MM.1S (cell line): ENCODE measurements around the gene FAM120A.

Experiments
- DNase-seq: peaks from one replicate; pipeline ENCODE4 v3.0.0-alpha.2; 2015
- H2AFZ ChIP-seq: fragments of 300-600 bp; sonication (generic); 2 replicates; pipeline ENCODE4 v1.6.0; 2016; ENCODE audit warnings: antibody characterized with exemption, low read length
- H3F3A ChIP-seq: fragments of 300-600 bp; sonication (generic); 2 replicates; pipeline ENCODE4 v1.6.1; 2016; ENCODE audit warnings: mild to moderate bottlenecking, antibody characterized with exemption, low read length, moderate library complexity, mixed read lengths; ENCODE audit not compliant: insufficient read depth
- H3K27ac ChIP-seq: fragments of 300-600 bp; sonication (generic); 2 replicates; pipeline ENCODE4 v1.5.1; 2016; ENCODE audit warnings: mild to moderate bottlenecking, low read length
- H3K27me3 ChIP-seq: fragments of 300-600 bp; sonication (generic); replicated peaks from 2 replicates; pipeline ENCODE4 v1.6.0; 2016; ENCODE audit warnings: low read length; ENCODE audit not compliant: insufficient read depth
- H3K36me3 ChIP-seq: fragments of 300-600 bp; sonication (generic); replicated peaks from 2 replicates; pipeline ENCODE4 v1.6.1; 2016; ENCODE audit warnings: mild to moderate bottlenecking, low read length, mixed read lengths; ENCODE audit not compliant: insufficient read depth
- H3K4me1 ChIP-seq: fragments of 300-600 bp; sonication (generic); 2 replicates; pipeline ENCODE4 v1.6.1; 2016; ENCODE audit warnings: low read length, mixed read lengths
- H3K4me2 ChIP-seq: fragments of 300-600 bp; sonication (generic); 2 replicates; pipeline ENCODE4 v1.6.0; 2016; ENCODE audit warnings: low read depth, low read length
- H3K4me3 ChIP-seq: fragments of 300-600 bp; sonication (generic); 2 replicates; pipeline ENCODE4 v1.5.1; 2016; ENCODE audit warnings: low read length, mixed read lengths
- H3K79me2 ChIP-seq: fragments of 300-600 bp; sonication (generic); 2 replicates; pipeline ENCODE4 v1.6.1; 2016; ENCODE audit warnings: mixed run types, low read length, mixed read lengths
- H3K9ac ChIP-seq: fragments of 300-600 bp; sonication (generic); 2 replicates; pipeline ENCODE4 v1.6.1; 2016; ENCODE audit warnings: low read length, mixed read lengths
- H3K9me2 ChIP-seq: fragments of 300-600 bp; sonication (generic); replicated peaks from 2 replicates; pipeline ENCODE4 v1.6.1; 2016; ENCODE audit warnings: mild to moderate bottlenecking, low read length, mixed read lengths; ENCODE audit not compliant: insufficient read depth
- H3K9me3 ChIP-seq: fragments of 300-600 bp; sonication (generic); replicated peaks from 2 replicates; pipeline ENCODE4 v1.6.1; 2016; ENCODE audit warnings: mild to moderate bottlenecking, low read length, mixed read lengths; ENCODE audit not compliant: insufficient read depth
- H4K20me1 ChIP-seq: fragments of 300-600 bp; sonication (generic); 2 replicates; pipeline ENCODE4 v1.6.1; 2016; ENCODE audit warnings: mild to moderate bottlenecking, low read length, moderate library complexity, mixed read lengths; ENCODE audit not compliant: insufficient read depth
- CTCF ChIP-seq: fragments of 300-600 bp; sonication (generic); IDR thresholded peaks from 2 replicates; pipeline ENCODE4 v1.5.1; 2016; ENCODE audit warnings: antibody characterized with exemption, low read length, mixed read lengths
- EZH2 ChIP-seq: fragments of 300-600 bp; sonication (generic); optimal IDR thresholded peaks from 2 replicates; pipeline ENCODE3; 2017; ENCODE audit warnings: low read depth, mild to moderate bottlenecking, antibody characterized with exemption, low read length, mixed read lengths
- EZH2phosphoT487 ChIP-seq: fragments of 300-600 bp; sonication (generic); IDR thresholded peaks from 2 replicates; pipeline ENCODE4 v1.6.1; 2018; ENCODE audit warnings: antibody characterized with exemption, low read length

The FAM120A gene

GRCh38 chr9:93461414-93461743, 9.9 kb downstream of the FAM120A start:
- H3K4me3 ChIP-seq = no peak overlapping the region
- no peaks in the 10 kb centered on the region for H3K36me3 ChIP-seq
- peaks cover 29% of the 10 kb centered on the region for H3K4me1 ChIP-seq
- no peaks in the 10 kb centered on the region for H3F3A ChIP-seq
- DNase-seq = no peak
- H3K9ac ChIP-seq = no peak overlapping the region
- TF ChIP-seq CTCF = no peak
- no peak for TF ChIP-seq EZH2phosphoT487
- TF ChIP-seq EZH2 = no peak
- H3K27me3 ChIP-seq = no peaks in the 10 kb centered on the region
- H3K79me2 ChIP-seq = peaks cover 100% of the 10 kb centered on the region
- H2AFZ ChIP-seq = no peak overlapping the region
- H4K20me1 ChIP-seq = peaks cover 39% of the 10 kb centered on the region
- no peak overlapping the region for H3K4me2 ChIP-seq
- H3K9me2 ChIP-seq = no peaks in the 10 kb centered on the region
- H3K9me3 ChIP-seq = no peaks in the 10 kb centered on the region
- no peak overlapping the region for H3K27ac ChIP-seq

DNA sequence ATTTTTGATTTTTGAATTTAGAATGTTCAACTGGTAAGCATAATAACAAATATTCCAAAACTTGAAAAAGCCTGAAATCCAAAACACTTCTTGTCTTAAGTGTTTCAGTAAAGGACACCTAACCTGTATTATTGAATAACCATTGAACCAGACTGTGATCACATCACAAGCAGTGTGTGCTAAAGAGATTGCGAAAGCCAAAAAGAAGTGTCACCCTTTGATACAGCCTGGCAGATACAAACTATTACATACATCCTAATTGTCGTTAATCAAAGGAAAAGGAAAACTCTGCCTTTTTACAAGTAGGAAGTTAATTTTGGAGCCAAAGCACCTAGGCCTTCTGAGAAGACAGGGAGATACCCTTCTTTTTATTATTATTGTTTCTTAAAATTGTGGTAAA, 10.3 kb downstream of the FAM120A start:
- Histone ChIP-seq H3K4me2 (no peak overlapping the region), H3K9ac (no peak overlapping the region), H3F3A (no peaks in the 10 kb centered on the region), H3K4me3 (no peak overlapping the region), H3K36me3 (no peaks in the 10 kb centered on the region), H3K9me2 (no peaks in the 10 kb centered on the region), H3K79me2 (peaks cover 100% of the 10 kb centered on the region), H2AFZ (no peak overlapping the region), H3K27me3 (no peaks in the 10 kb centered on the region), H3K4me1 (peaks cover 34% of the 10 kb centered on the region), H4K20me1 (peaks cover 40% of the 10 kb centered on the region), H3K9me3 (no peaks in the 10 kb centered on the region), H3K27ac (no peak overlapping the region)
- no peak for DNase-seq
- TF ChIP-seq EZH2 (no peak), EZH2phosphoT487 (no peak), CTCF (no peak)

DNA sequence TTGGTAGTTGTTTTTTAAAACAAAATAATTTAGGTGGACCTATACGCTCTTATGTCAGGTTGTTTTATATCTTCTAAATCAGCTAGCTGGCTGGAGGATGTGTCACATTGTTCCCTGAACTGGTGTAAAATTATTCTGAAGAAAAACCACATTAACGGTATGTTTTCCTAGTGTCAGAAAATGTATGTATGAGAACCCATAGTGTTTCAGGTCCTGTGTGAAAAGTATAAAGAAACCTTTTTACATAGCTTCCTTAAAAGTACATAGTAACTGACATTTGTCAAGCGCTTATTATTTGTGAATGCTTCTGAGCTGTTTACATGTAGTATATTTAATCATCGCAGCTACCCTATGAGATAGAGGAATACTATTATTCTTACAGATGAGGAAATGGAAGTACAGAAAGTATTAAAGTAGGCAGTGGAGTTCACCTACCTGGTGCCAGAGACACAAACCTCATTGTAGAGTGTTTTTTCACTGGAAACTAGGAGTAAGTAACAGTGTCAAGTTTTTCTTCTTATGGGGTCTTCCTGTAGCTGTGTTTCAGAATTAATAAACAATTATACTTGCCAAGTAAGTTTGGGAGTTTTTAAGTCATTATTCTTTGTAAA, 12.3 kb downstream of the FAM120A start:
- Histone ChIP-seq H3K36me3 (no peaks in the 10 kb centered on the region), H3K79me2 (peaks cover 100% of the 10 kb centered on the region), H3K27me3 (no peaks in the 10 kb centered on the region), H3K9ac (no peak overlapping the region), H3K4me2 (peak overlapping the region; percentile 54), H3K9me3 (no peaks in the 10 kb centered on the region), H3K4me3 (no peak overlapping the region), H4K20me1 (peaks cover 39% of the 10 kb centered on the region), H3K27ac (peak overlapping the region; percentile 34; the same call in 1 of the 2 replicates), H3K9me2 (no peaks in the 10 kb centered on the region), H2AFZ (no peak overlapping the region), H3K4me1 (peaks cover 44% of the 10 kb centered on the region), H3F3A (no peaks in the 10 kb centered on the region)
- DNase-seq = no peak
- TF ChIP-seq EZH2phosphoT487 (no peak), CTCF (no peak), EZH2 (no peak)
